Muscle of leg (tissue), 11 donors: Measurements from ENCODE around the gene NFASC. TPM values are rescaled to one million over a fixed set of nuclear protein-coding genes. Genes with fewer than 3 reads are reported as not detected.
A peak's percentile ranks its signal among the peaks of the same experiment; 100 is the strongest.

Source experiments
- DNase-seq: peaks from one replicate; pipeline ENCODE4 v3.0.0; 2013
- H3K27ac ChIP-seq: one replicate; pipeline ENCODE4 v1.5.1; 2013; ENCODE audit warnings: mild to moderate bottlenecking, low read length, control low read depth
- H3K27me3 ChIP-seq: one replicate; pipeline ENCODE4 v1.6.1; 2013; ENCODE audit warnings: low read length; ENCODE audit not compliant: control insufficient read depth, insufficient read depth
- H3K36me3 ChIP-seq: one replicate; pipeline ENCODE4 v1.6.1; 2013; ENCODE audit warnings: low read length; ENCODE audit not compliant: control insufficient read depth, insufficient read depth
- H3K4me1 ChIP-seq: one replicate; pipeline ENCODE4 v1.6.1; 2013; ENCODE audit warnings: low read length; ENCODE audit not compliant: control insufficient read depth, insufficient read depth
- H3K4me3 ChIP-seq: one replicate; pipeline ENCODE4 v1.5.1; 2013; ENCODE audit warnings: low read length, control low read depth
- H3K9me3 ChIP-seq: replicated peaks from 2 replicates; pipeline ENCODE4 v1.6.1; 2013; ENCODE audit warnings: low read depth, low read length; ENCODE audit not compliant: control insufficient read depth
- WGBS: methylation state at CpG from one replicate; pipeline ENCODE4 v1.1.5; 2013; ENCODE audit warnings: missing lambda C conversion rate; ENCODE audit not compliant: insufficient coverage; 5-methylcytosine and 5-hydroxymethylcytosine counted together
- polyA plus RNA-seq, 8 donors: library from polyadenylated mRNA; unstranded; fragments of 120-200 nt; gene quantifications; one replicate each; pipeline versions ENCODE4 v1.2.1 to v1.2.3, GENCODE V29; 2013; ENCODE audit warnings: inconsistent platforms in 1 of 8, low replicate concordance in 1 of 8; ENCODE audit not compliant: insufficient read length in 8 of 8, insufficient read depth in 1 of 8
- total RNA-seq: library from RNA; stranded (reverse); fragments of 120-200 nt; gene quantifications from one replicate; pipeline ENCODE4 v1.2.4, GENCODE V29; 2013

The NFASC gene
- total and polyA plus RNA-seq, 9 donors = 0.81 to 1.8 (median 1.1) TPM

- Histone ChIP-seq H3K27ac (no peak overlapping the region), H3K27me3 (peaks cover 9% of the 10 kb centered on the region), H3K4me3 (no peak overlapping the region), H3K9me3 (no peaks in the 10 kb centered on the region), H3K36me3 (no peaks in the 10 kb centered on the region), H3K4me1 (no peaks in the 10 kb centered on the region)
- WGBS = 47% methylated on average over 6 of the region's 8 CpGs
- peak; percentile 61 for DNase-seq
Observed at GRCh38 chr1:204975568-204976235, 105.0 kb downstream of the NFASC start.

- Histone ChIP-seq H3K4me3 (no peak overlapping the region), H3K4me1 (no peaks in the 10 kb centered on the region), H3K36me3 (no peaks in the 10 kb centered on the region), H3K27me3 (peaks cover 7% of the 10 kb centered on the region), H3K9me3 (no peaks in the 10 kb centered on the region), H3K27ac (no peak overlapping the region)
- DNase-seq = no peak
- WGBS = 94% methylated on average over 6 of the region's 13 CpGs
Observed at GRCh38 chr1:204976646-204977045, 106.0 kb downstream of the NFASC start.

GRCh38 chr1:204977318-204977717 lies 106.7 kb downstream of the NFASC start:
- DNase-seq = no peak
- H3K9me3 ChIP-seq = no peaks in the 10 kb centered on the region
- no peaks in the 10 kb centered on the region for H3K36me3 ChIP-seq
- H3K27me3 ChIP-seq = peaks cover 7% of the 10 kb centered on the region
- 75% methylated on average over 5 of the region's 8 CpGs for WGBS
- peaks cover under 1% of the 10 kb centered on the region for H3K4me1 ChIP-seq
- no peak overlapping the region for H3K27ac ChIP-seq
- H3K4me3 ChIP-seq = no peak overlapping the region

GRCh38 chr1:204978782-204979181 lies 108.1 kb downstream of the NFASC start:
- Histone ChIP-seq H3K4me3 (no peak overlapping the region), H3K36me3 (no peaks in the 10 kb centered on the region), H3K27ac (no peak overlapping the region), H3K4me1 (peaks cover 6% of the 10 kb centered on the region), H3K9me3 (no peaks in the 10 kb centered on the region), H3K27me3 (peaks cover 7% of the 10 kb centered on the region)
- no peak for DNase-seq
- 87% methylated on average over 14 of the region's 14 CpGs for WGBS

- WGBS = 92% methylated on average over 13 of the region's 18 CpGs
- Histone ChIP-seq H3K4me1 (peaks cover 6% of the 10 kb centered on the region), H3K4me3 (no peak overlapping the region), H3K9me3 (no peaks in the 10 kb centered on the region), H3K27me3 (peaks cover 3% of the 10 kb centered on the region), H3K27ac (no peak overlapping the region), H3K36me3 (no peaks in the 10 kb centered on the region)
- DNase-seq = no peak
Observed at GRCh38 chr1:204979306-204979705, 108.6 kb downstream of the NFASC start.

GRCh38 chr1:204979891-204980649 lies 109.4 kb downstream of the NFASC start:
- Histone ChIP-seq H3K36me3 (no peaks in the 10 kb centered on the region), H3K9me3 (no peaks in the 10 kb centered on the region), H3K27ac (no peak overlapping the region), H3K4me1 (peaks cover 6% of the 10 kb centered on the region), H3K4me3 (no peak overlapping the region), H3K27me3 (peaks cover 3% of the 10 kb centered on the region)
- WGBS = 90% methylated on average over 9 of the region's 10 CpGs
- DNase-seq = no peak

- H3K4me1 ChIP-seq = peaks cover 6% of the 10 kb centered on the region
- peak overlapping the region; percentile 7 for H3K27ac ChIP-seq
- WGBS = 60% methylated on average over 1 of the region's 3 CpGs
- H3K36me3 ChIP-seq = no peaks in the 10 kb centered on the region
- no peaks in the 10 kb centered on the region for H3K9me3 ChIP-seq
- peaks cover 3% of the 10 kb centered on the region for H3K27me3 ChIP-seq
- H3K4me3 ChIP-seq = no peak overlapping the region
- DNase-seq = peak; percentile 56
Observed at GRCh38 chr1:204980840-204981405, 110.3 kb downstream of the NFASC start.

- Histone ChIP-seq H3K9me3 (no peaks in the 10 kb centered on the region), H3K36me3 (no peaks in the 10 kb centered on the region), H3K27me3 (no peaks in the 10 kb centered on the region), H3K4me3 (no peak overlapping the region), H3K4me1 (peaks cover 6% of the 10 kb centered on the region), H3K27ac (no peak overlapping the region)
- WGBS = 50% methylated on average over 9 of the region's 11 CpGs
- DNase-seq = no peak
Observed at GRCh38 chr1:204983136-204983535, 112.5 kb downstream of the NFASC start.

GRCh38 chr1:204983881-204984280 lies 113.2 kb downstream of the NFASC start:
- H3K36me3 ChIP-seq = no peaks in the 10 kb centered on the region
- WGBS = 92% methylated on average over 6 of the region's 10 CpGs
- no peak for DNase-seq

GRCh38 chr1:204984499-204984898 lies 113.8 kb downstream of the NFASC start:
- Histone ChIP-seq H3K27ac (no peak overlapping the region), H3K27me3 (peaks cover 2% of the 10 kb centered on the region), H3K4me3 (no peak overlapping the region), H3K4me1 (peaks cover 9% of the 10 kb centered on the region), H3K9me3 (no peaks in the 10 kb centered on the region), H3K36me3 (no peaks in the 10 kb centered on the region)
- WGBS = 54% methylated on average over 3 of the region's 8 CpGs
- DNase-seq = no peak

More at GRCh38 chr1:204983881-204984280, 113.2 kb downstream of the NFASC start:
- Histone ChIP-seq H3K27ac (no peak overlapping the region), H3K9me3 (no peaks in the 10 kb centered on the region), H3K4me3 (no peak overlapping the region), H3K27me3 (no peaks in the 10 kb centered on the region), H3K4me1 (peaks cover 6% of the 10 kb centered on the region)
